ENCODE data around the gene TRANK1. TPM values are rescaled to one million over a fixed set of nuclear protein-coding genes. Genes with fewer than 3 reads are reported as not detected.
A peak's percentile ranks its signal among the peaks of the same experiment; 100 is the strongest.

The TRANK1 gene
- total and polyA plus RNA-seq, 2 of the 8 experiments (the other 6 are each of a cell fraction or from before 2014, with no cell fraction given): 2.9 to 8.8 TPM

- no peak for TF ChIP-seq RXRA (IDR thresholded peaks at IDR 0.05; ENCODE audit: insufficient read depth, low read depth, low read length)
- TF ChIP-seq CHD2 (IDR thresholded peaks at IDR 0.05; ENCODE audit: low read length): no peak
- no peak for TF ChIP-seq ZNF274 (IDR thresholded peaks at IDR 0.05; ENCODE audit: borderline replicate concordance, extremely low read depth, low read length)
- TF ChIP-seq SIX5 (IDR thresholded peaks at IDR 0.05; ENCODE audit: low read depth, low read length): no peak
- no peak for TF ChIP-seq YY1 (IDR thresholded peaks at IDR 0.05; ENCODE audit: low read depth, low read length)
- 0 out of 2 replicates have a peak, but pooled peaks have one; percentile 33 for TF ChIP-seq EGR1 (IDR thresholded peaks at IDR 0.05; ENCODE audit: borderline replicate concordance, low read depth, low read length)
- TF ChIP-seq E2F6 (IDR thresholded peaks at IDR 0.05): peak; percentile 9
- no peak for TF ChIP-seq HDAC6 (IDR thresholded peaks at IDR 0.05; ENCODE audit: low read depth, low read length)
- TF ChIP-seq SP2 (IDR thresholded peaks at IDR 0.05; ENCODE audit: low read length): no peak
- no peak for TF ChIP-seq JUND (IDR thresholded peaks at IDR 0.05; ENCODE audit: low read length)
- no peak for TF ChIP-seq BRCA1 (IDR thresholded peaks at IDR 0.05; ENCODE audit: low read depth, low read length)
- peak; percentile 67 for TF ChIP-seq SUZ12 (IDR thresholded peaks at IDR 0.05; ENCODE audit: low read length)
- TF ChIP-seq CTBP2 (IDR thresholded peaks at IDR 0.05; ENCODE audit: borderline replicate concordance, insufficient read depth, insufficient read length, low read length): no peak
- TF ChIP-seq POU5F1 (IDR thresholded peaks at IDR 0.05; ENCODE audit: low read depth, low read length): no peak
- no peak for TF ChIP-seq NRF1 (IDR thresholded peaks at IDR 0.05; ENCODE audit: low read depth, low read length)
- no peak for TF ChIP-seq GABPA (IDR thresholded peaks at IDR 0.05; ENCODE audit: borderline replicate concordance, insufficient read depth, low read length)
- TF ChIP-seq ASH2L (IDR thresholded peaks at IDR 0.05; ENCODE audit: low read length): peak; percentile 71
- no peak for TF ChIP-seq RNF2 (IDR thresholded peaks at IDR 0.05; ENCODE audit: borderline replicate concordance, low read depth, low read length, missing control alignments, poor library complexity, severe bottlenecking)
Observed at GRCh38 chr3:36944641-36945270, at the start of gene TRANK1 (continued).

All from H1 (cell line).